ENCODE measurements around the gene ACTG1. TPM values are rescaled to one million over a fixed set of nuclear protein-coding genes. Genes with fewer than 3 reads are reported as not detected.

ACTG1 gene
- total and polyA plus RNA-seq, 5 experiments from 2014 or later: 1,189 to 1,669 (median 1,334) TPM

Other genes with a start within 250 kb of the ACTG1 start
- gene SLC38A10, start 217.5 kb downstream of the ACTG1 start, total RNA-seq: 10 to 100 TPM; 59.3 to 60.9 TPM
- gene SLC38A10, start 217.5 kb downstream of the ACTG1 start, polyA plus RNA-seq: 10 to 100 TPM; 32.6 to 53.8 (median 39.7) TPM
- gene BAHCC1, start 117.3 kb downstream of the ACTG1 start, total RNA-seq: not detected
- gene BAHCC1, start 117.3 kb downstream of the ACTG1 start, polyA plus RNA-seq: not detected
- gene FSCN2, start 15.6 kb upstream of the ACTG1 start, total RNA-seq: 1 to 10 TPM in 1 of 2 experiments, under 1 TPM in 1; 0.96 to 2.0 TPM
- gene FSCN2, start 15.6 kb upstream of the ACTG1 start, polyA plus RNA-seq: not detected
- 10 to 100 TPM; 52.5 to 55.9 TPM for gene FAAP100, start 39.6 kb upstream of the ACTG1 start, total RNA-seq
- gene FAAP100, start 39.6 kb upstream of the ACTG1 start, polyA plus RNA-seq: 10 to 100 TPM in 2 of 3 donors, 1 to 10 TPM in 1; 9.1 to 17.4 (median 11.7) TPM
- 100 to 1,000 TPM in 1 of 2 experiments, 10 to 100 TPM in 1; 91.1 to 101 TPM for gene NPLOC4, start 124.3 kb upstream of the ACTG1 start, total RNA-seq
- gene NPLOC4, start 124.3 kb upstream of the ACTG1 start, polyA plus RNA-seq: 10 to 100 TPM; 46.3 to 57.8 (median 51.2) TPM
- under 1 TPM; 0.80 to 0.86 TPM for gene TSPAN10, start 124.4 kb upstream of the ACTG1 start, total RNA-seq
- gene TSPAN10, start 124.4 kb upstream of the ACTG1 start, polyA plus RNA-seq: 1 to 10 TPM in 2 of 3 donors, under 1 TPM in 1; 0.83 to 4.0 (median 1.6) TPM
- 1 to 10 TPM; 5.8 to 7.8 TPM for gene PDE6G, start 143.7 kb upstream of the ACTG1 start, total RNA-seq
- 10 to 100 TPM in 2 of 3 donors, 1 to 10 TPM in 1; 4.6 to 19.6 (median 15.3) TPM for gene PDE6G, start 143.7 kb upstream of the ACTG1 start, polyA plus RNA-seq
- gene OXLD1, start 153.8 kb upstream of the ACTG1 start, total RNA-seq: 10 to 100 TPM; 69.4 to 71.7 TPM
- 100 to 1,000 TPM in 1 of 3 donors, 10 to 100 TPM in 2; 67.6 to 110 (median 98.3) TPM for gene OXLD1, start 153.8 kb upstream of the ACTG1 start, polyA plus RNA-seq
- gene CCDC137, start 153.9 kb upstream of the ACTG1 start, total RNA-seq: 10 to 100 TPM; 23.5 to 30.2 TPM
- gene CCDC137, start 153.9 kb upstream of the ACTG1 start, polyA plus RNA-seq: 10 to 100 TPM; 11.0 to 23.9 (median 11.1) TPM
- 10 to 100 TPM; 23.4 to 26.8 TPM for gene ARL16, start 171.0 kb upstream of the ACTG1 start, total RNA-seq
- 10 to 100 TPM; 26.0 to 39.3 (median 32.9) TPM for gene ARL16, start 171.0 kb upstream of the ACTG1 start, polyA plus RNA-seq
- 100 to 1,000 TPM; 151 to 154 TPM for gene HGS, start 171.2 kb upstream of the ACTG1 start, total RNA-seq
- gene HGS, start 171.2 kb upstream of the ACTG1 start, polyA plus RNA-seq: 10 to 100 TPM; 15.4 to 31.1 (median 21.7) TPM
- 10 to 100 TPM; 23.8 to 25.9 TPM for gene MRPL12, start 190.6 kb upstream of the ACTG1 start, total RNA-seq
- gene MRPL12, start 190.6 kb upstream of the ACTG1 start, polyA plus RNA-seq: 10 to 100 TPM; 48.0 to 60.2 (median 48.0) TPM
- gene SLC25A10, start 199.5 kb upstream of the ACTG1 start, total RNA-seq: 1 to 10 TPM; 6.0 to 6.1 TPM
- gene SLC25A10, start 199.5 kb upstream of the ACTG1 start, polyA plus RNA-seq: 1 to 10 TPM; 2.3 to 4.4 (median 2.3) TPM

All from naive thymus-derived CD8-positive, alpha-beta T cell (primary cell).